Measurements from ENCODE around the gene SLC6A20. TPM values are rescaled to one million over a fixed set of nuclear protein-coding genes. Genes with fewer than 3 reads are reported as not detected.

SLC6A20 gene
- total RNA-seq, 1 experiment from 2014 or later = 0.89 TPM

DNA sequence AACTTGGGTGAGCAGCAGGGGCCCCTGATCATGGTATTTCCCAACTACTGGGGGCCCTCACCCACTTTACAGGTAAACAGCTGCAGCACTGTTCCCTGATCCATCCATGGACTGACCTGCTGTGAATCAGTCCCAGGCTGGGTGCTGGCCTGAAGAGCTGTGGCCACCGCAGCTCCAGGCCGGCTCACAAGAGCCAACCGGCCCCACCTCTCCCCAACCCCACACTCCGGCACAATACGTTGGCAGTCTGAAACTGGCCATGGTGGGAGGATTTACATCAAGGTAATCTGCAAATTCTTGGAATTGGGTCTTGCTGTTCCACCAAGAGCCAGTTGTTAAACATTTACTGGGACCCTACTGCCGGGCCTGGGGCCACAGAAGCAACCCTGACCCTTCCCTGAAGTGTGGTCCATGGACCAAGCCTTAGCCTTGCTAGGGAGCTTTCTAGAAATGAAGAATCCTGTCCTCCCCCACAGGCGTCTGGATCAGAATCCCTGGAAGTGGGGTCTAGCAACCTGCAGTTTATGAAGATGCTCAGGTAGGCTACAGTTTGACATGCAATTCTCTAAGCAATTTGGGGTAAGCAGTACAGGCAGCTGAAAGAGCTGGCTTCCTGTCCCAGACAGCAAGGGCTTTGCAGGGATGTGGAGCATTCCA, 3.7 kb downstream of the SLC6A20 start:
- Histone ChIP-seq H3K36me3 (ENCODE audit: control insufficient read depth in 1 of 2, insufficient read depth in 2 of 2, low read length in 2 of 2) (no peaks in the 10 kb centered on the region), H3K4me3 (replicated peaks in 1 of 2; ENCODE audit: low read depth in 1 of 2, low read length in 2 of 2) (no peak overlapping the region), H3K9me2 (ENCODE audit: insufficient read depth) (no peaks in the 10 kb centered on the region), H3K9me3 (ENCODE audit: control insufficient read depth in 1 of 2, insufficient read depth in 1 of 2, low read depth in 1 of 2, low read length in 2 of 2) (no peaks in the 10 kb centered on the region), H3K4me2 (ENCODE audit: low read length) (no peak overlapping the region), H3K79me2 (ENCODE audit: insufficient read depth, low read length) (no peaks in the 10 kb centered on the region), H4K20me1 (ENCODE audit: insufficient read depth) (no peaks in the 10 kb centered on the region), H3K27ac (ENCODE audit: low read depth, low read length) (no peak overlapping the region), H3K27me3 (ENCODE audit: insufficient read depth, low read length) (no peaks in the 10 kb centered on the region), H3K9ac (ENCODE audit: low read length) (no peak overlapping the region), H3K4me1 (ENCODE audit: control insufficient read depth in 1 of 2, insufficient read depth in 2 of 2, low read length in 2 of 2) (peaks cover 3 to 17% of the 10 kb centered on the region in 2 experiments; a peak in 2 of 4 replicates), H2AFZ (ENCODE audit: low read depth, low read length, poor library complexity, severe bottlenecking) (no peak overlapping the region)
- ChIA-PET POLR2A (no interaction called here), CTCF (no interaction called here), RAD21 (ENCODE audit: low non-redundant PET in 1 of 2, low total read pairs in 2 of 2, uncharacterized antibody in 2 of 2, unreplicated experiment in 2 of 2) (no interaction called here)
- BruUV-seq (replicated peaks) = no TSS peak
- intact Hi-C loops (cut with micrococcal nuclease) = no loop called here
- ATAC-seq (no peak), DNase-seq (ENCODE audit: low read depth, low spot score) (no peak)
- no peak for TF ChIP-seq EZH2phosphoT487 (IDR thresholded peaks at IDR 0.05; ENCODE audit: borderline replicate concordance)
- TF ChIP-seq SRF (IDR thresholded peaks at IDR 0.05; ENCODE audit: low read depth) = no peak
- TF ChIP-seq, protein P1, sequence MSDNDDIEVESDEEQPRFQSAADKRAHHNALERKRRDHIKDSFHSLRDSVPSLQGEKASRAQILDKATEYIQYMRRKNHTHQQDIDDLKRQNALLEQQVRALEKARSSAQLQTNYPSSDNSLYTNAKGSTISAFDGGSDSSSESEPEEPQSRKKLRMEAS (IDR thresholded peaks at IDR 0.05) = no peak
- no peak for TF ChIP-seq SP1 (IDR thresholded peaks at IDR 0.05; ENCODE audit: low read depth)

DNA sequence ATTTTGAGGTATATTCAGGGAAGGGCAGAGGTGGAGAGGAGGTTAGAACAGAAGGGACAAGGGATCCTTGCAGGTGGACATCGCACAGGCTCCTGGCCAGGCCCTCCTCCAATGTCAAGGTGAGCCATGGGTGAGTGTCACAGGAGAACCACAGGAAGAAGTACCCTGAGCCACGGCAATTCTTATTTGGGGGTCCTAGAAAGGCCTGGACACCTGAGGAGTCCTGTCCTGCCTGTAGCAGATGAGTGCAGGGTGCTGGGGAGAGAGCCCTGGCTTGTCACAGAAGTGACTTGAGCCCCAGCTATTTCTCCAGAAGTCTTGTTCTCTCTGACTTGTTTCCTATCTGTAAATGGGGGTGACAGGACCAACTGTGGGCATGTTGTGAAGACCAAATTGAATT, 4.3 kb downstream of the SLC6A20 start:
- Histone ChIP-seq H3K79me2 (ENCODE audit: insufficient read depth, low read length) (no peaks in the 10 kb centered on the region), H3K4me1 (ENCODE audit: control insufficient read depth in 1 of 2, insufficient read depth in 2 of 2, low read length in 2 of 2) (peaks cover 3 to 17% of the 10 kb centered on the region in 2 experiments; a peak in 2 of 4 replicates), H3K4me3 (replicated peaks in 1 of 2; ENCODE audit: low read depth in 1 of 2, low read length in 2 of 2) (no peak overlapping the region), H3K36me3 (ENCODE audit: control insufficient read depth in 1 of 2, insufficient read depth in 2 of 2, low read length in 2 of 2) (no peaks in the 10 kb centered on the region), H3K4me2 (ENCODE audit: low read length) (no peak overlapping the region), H3K27me3 (ENCODE audit: insufficient read depth, low read length) (no peaks in the 10 kb centered on the region), H3K9me2 (ENCODE audit: insufficient read depth) (no peaks in the 10 kb centered on the region), H4K20me1 (ENCODE audit: insufficient read depth) (no peaks in the 10 kb centered on the region), H3K9ac (ENCODE audit: low read length) (no peak overlapping the region), H3K27ac (ENCODE audit: low read depth, low read length) (no peak overlapping the region), H3K9me3 (ENCODE audit: control insufficient read depth in 1 of 2, insufficient read depth in 1 of 2, low read depth in 1 of 2, low read length in 2 of 2) (no peaks in the 10 kb centered on the region), H2AFZ (ENCODE audit: low read depth, low read length, poor library complexity, severe bottlenecking) (no peak overlapping the region)
- DNase-seq (ENCODE audit: low read depth, low spot score) (no peak), ATAC-seq (no peak)
- TF ChIP-seq EZH2 (IDR thresholded peaks at IDR 0.05) (no peak), SP1 (IDR thresholded peaks at IDR 0.05; ENCODE audit: low read depth) (no peak)
- ChIA-PET CTCF (no interaction called here), RAD21 (ENCODE audit: low non-redundant PET in 1 of 2, low total read pairs in 2 of 2, uncharacterized antibody in 2 of 2, unreplicated experiment in 2 of 2) (no interaction called here), POLR2A (no interaction called here)
- BruUV-seq (replicated peaks) = no TSS peak
- intact Hi-C loops (cut with micrococcal nuclease) = no loop called here
